ENCODE results near the gene LILRA1.
"Not testable (repeated sequence)": the region's sequence is repeated elsewhere in the genome, so short reads cannot be mapped to it uniquely, and the experiment has no call there.

LILRA1 gene

DNA sequence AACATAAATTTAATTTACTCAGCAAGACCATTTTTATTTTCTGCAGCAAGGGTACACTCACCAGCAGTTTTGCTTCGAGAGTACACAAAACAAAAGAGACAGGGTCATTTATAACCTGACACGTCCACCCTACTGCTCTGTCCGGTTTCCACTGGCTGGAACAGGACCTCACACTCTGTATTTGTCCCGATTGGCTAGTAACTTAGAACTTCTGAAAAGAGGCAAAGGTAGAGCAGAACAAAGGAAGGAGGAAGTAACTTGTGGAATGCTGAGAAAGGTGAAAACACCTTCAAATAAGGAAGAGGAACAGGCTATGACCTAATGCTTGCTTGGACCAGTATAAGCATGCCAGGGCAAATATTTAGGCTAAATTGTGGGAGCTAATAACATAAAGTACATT lies 34.5 kb downstream of the LILRA1 start:
- DNase-seq = not testable (repeated sequence)

DNA sequence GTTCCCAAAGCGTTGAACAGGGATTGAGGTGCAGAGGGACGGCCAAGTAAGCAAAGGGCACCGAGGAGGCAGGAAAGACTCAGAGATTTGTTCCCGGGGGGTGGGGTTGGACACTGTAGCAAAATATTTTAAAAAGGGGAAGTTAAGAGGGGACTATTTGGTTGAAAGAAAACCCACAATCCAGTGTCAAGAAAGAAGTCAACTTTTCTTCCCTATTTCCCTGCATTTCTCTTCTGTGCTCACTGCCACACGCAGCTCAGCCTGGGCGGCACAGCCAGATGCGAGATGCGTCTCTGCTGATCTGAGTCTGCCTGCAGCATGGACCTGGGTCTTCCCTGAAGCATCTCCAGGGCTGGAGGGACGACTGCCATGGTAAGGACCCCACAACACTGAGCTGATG lies 36.8 kb downstream of the LILRA1 start, which contains the start of gene LILRB1:
Gene LILRB1, plus strand, starts transcription at position 223 of the 400 bp plus-strand sequence. CDS start 590 bp downstream, outside the sequence.
- not testable (repeated sequence) for DNase-seq

DNA sequence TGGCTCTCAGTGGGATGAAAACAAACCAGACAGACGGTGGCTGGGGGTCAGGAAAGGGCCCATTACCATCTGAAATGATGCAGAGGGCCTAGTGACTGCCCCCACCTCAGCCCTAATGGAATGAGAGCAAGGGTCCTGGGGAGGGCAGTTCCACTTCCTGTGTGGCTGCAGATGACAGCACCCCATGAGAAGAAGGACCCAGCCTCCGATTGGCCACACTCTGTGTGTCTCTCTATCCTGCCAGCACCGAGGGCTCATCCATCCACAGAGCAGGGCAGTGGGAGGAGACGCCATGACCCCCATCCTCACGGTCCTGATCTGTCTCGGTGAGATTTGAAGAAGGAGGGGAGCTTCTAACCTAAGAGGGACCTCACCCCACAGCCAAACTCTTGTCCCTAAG lies 37.4 kb downstream of the LILRA1 start:
- no peak for DNase-seq

DNA sequence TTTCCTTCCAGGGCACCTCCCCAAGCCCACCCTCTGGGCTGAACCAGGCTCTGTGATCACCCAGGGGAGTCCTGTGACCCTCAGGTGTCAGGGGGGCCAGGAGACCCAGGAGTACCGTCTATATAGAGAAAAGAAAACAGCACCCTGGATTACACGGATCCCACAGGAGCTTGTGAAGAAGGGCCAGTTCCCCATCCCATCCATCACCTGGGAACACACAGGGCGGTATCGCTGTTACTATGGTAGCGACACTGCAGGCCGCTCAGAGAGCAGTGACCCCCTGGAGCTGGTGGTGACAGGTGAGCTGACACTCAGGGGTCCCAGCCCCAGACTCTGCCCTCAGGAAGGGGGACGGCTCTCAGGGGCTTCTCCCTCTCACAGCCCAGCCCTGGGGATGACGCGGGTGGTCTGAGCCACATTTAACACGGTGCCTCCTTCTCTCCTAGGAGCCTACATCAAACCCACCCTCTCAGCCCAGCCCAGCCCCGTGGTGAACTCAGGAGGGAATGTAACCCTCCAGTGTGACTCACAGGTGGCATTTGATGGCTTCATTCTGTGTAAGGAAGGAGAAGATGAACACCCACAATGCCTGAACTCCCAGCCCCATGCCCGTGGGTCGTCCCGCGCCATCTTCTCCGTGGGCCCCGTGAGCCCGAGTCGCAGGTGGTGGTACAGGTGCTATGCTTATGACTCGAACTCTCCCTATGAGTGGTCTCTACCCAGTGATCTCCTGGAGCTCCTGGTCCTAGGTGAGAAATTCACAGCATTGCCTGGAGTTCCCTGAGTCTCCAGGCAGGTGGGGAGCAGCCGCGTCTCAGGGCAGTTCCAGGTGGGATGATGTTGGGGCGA lies 38.3 kb downstream of the LILRA1 start:
- DNase-seq = not testable (repeated sequence)

DNA sequence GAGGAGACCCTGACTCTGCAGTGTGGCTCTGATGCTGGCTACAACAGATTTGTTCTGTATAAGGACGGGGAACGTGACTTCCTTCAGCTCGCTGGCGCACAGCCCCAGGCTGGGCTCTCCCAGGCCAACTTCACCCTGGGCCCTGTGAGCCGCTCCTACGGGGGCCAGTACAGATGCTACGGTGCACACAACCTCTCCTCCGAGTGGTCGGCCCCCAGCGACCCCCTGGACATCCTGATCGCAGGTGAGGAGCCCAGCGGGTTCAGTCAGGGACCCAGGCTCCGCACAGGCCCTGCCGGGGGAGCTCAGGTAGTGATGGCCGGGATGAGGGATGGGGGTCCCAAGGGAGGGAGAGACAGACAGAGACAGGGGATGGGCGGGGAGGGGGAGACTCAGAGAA lies 39.1 kb downstream of the LILRA1 start:
- not testable (repeated sequence) for DNase-seq

DNA sequence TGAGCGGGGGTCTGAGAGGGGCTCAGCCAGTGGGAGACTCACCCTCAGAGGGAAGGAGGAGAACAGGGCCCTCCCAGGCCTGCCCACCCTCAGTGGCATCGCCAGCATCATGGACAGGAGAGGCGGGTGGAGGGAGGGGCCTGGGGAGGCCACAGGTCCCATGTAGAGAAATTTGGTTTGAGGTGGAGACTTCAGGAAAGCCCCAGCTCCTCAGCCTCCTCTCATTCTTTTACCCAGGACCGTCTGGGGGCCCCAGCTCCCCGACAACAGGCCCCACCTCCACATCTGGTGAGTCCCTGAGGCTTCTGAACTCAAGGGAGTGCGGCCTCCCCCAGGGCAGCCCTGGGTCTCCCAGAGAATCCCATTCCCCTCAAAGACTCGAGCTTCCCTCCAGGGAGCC lies 40.0 kb downstream of the LILRA1 start:
- no peak for DNase-seq

DNA sequence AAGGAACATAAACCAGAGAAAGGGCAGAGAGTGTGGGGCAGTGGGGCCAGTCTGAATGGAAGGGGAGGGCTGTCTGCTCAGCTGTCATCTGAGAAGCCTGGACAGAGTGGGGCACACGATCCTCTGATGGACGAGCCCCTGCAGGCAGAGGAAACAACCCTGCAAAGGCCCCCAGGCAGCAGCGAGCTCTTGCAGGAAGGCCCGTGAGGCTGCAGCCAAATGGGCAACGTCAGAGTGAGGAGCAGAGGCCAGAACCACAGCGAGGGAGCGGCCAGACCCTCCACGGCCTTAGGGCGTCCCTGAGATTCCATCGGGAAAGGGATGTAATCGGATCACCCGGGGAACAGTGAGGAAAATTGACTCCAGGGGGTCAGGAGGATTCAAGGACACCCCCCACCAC lies 42.6 kb downstream of the LILRA1 start:
- not testable (repeated sequence) for DNase-seq

DNA sequence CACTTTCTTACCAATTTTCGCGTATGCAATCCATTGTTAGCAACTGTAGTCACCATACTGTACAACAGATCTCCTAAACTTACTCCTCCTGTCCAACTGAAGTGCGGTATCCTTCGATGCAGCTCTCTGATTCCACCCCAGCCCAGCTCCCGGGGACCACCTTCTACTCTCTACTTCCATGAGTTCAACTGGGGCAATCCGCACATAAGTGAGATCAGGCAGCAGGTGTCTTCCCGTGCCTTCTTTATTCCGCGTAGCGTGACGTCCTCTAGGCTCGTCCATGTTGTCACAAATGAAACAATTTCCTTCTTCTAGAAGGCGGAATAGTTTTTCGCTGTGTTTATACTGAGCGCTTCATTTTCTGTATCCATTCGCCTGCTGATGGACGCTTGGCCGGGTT lies 45.3 kb downstream of the LILRA1 start:
- DNase-seq = no peak

DNA sequence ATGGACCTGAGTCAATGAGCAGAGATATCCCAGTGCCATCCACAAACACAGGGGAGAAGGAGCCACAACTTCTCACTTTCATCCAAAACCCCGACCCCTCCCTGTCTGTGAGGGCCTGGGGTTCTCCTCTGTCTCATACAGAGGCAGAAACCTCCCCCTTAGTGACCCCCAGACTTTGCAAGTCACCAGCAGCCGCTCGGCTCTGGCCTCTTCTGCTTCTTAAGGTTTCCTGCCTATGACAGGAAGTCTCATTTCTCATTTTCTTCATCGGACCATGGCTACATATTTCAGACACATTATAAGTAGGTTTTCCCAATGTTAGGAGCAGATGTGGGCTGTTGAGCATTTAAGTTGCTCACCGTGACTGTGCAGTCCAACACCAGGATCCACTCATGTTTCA lies 49.5 kb downstream of the LILRA1 start:
- not testable (repeated sequence) for DNase-seq

DNA sequence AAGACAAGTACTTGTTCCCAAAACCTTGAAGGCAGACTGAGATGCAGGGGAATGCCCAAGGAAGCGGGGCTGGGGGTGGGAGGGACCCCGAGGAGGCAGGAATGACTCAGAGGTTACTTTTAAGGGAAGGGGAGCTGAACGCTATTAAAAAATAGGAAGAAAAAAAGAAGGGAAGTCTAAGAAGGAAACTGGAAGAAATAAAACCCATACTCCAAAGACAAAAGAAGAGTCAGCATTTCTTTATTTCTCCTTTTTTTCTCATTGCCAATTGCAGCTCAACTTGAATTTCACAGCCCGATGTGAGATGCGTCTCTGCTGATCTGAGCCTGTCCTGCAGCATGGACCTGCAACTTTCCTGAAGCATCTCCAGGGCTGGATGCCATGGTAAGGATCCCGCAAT lies 50.2 kb downstream of the LILRA1 start:
- not testable (repeated sequence) for DNase-seq

DNA sequence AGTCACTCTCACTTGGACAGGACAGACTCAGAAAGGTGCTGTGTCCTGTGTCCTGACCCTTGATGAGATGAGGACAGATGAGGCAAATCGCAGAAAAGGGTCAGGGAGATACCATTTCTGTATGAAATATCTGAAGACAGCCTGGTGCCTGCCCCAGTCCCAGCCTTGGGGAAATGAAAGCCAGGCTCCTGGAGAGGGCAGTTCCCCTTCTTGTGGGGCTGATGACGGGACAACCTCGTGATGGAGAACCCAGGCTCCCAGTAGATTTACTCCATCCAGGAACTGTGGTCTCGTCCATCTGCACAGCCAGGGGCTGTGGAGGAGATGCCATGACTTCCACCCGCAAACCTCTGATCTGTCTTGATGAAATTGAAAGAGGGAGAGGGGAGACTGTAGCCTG lies 50.6 kb downstream of the LILRA1 start:
- DNase-seq = no peak

DNA sequence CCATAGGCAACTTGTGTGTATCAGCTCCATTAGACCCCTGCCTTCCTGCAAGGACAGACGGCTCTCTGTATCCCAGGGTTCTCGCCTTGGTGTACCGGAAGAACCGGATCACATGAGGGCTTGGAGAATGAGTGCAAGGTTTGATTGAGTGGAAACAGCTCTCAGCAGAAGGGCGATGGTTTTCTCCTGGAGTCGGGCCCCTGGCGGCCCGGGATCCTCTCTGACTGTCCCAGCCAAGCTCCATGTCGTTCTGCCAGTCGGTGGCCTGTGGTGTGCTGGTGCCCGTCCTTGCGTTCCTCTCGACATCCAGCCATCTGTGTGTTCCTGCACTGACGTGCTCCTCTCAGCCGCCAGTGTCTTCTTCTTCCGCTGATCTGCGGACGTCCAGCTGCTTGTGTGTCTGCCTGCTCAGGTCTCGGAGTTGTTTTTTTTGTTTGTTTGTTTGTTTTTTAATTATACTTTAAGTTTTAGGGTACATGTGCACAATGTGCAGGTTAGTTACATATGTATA lies 53.0 kb downstream of the LILRA1 start:
- no peak for DNase-seq

DNA sequence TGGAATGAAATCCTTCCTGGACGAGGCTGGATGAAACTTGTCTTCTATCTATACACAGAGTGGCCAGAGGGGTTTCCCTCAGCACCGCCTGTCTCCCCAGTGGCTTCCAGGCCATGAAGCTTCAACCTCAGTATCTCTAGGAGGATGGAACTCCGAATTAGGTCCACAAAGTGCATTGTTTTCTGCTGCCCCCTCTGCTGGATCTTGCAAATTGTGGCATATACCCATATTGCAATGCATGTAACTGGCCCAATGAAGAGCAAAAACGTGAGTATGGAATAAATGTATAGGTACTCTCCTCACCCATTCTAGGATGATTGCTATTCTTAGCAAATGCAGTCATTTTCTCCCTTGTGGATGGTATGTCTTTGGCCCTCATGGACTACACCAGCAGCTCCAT lies 54.7 kb downstream of the LILRA1 start:
- DNase-seq = no peak

DNA sequence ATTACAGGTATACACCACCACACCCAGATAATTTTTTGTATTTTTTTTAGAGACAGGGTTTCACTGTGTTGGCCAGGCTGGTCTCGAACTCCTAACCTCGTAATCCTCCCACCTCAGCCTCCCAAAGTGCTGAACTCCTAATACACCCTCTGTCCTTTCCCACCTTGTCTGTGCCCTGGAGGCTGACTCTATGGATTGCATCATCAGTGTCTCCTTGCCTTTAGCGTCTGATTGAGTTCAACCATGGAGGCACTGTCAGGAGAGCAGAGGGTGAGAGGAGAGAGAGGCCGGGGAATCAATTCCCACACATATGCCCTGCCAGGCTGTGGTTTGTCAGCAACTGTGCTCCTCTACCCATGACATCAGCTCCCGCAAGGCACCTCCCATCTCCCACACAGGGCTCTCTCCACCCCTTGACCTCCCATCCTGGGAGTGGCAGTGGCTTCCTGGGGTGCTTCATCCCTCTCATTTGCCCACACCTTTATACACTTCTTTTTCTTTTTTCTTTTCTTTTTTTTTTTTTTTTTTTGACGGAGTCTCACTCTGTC lies 56.8 kb downstream of the LILRA1 start:
- DNase-seq = no peak
